HepG2 (cell line): ENCODE data around the gene PLBD1.

Experiments
- CHD4 ChIP-seq: fragments of 200-600 bp; sonication (generic); IDR thresholded peaks from 2 replicates; pipeline ENCODE4 v1.7.0; 2017; ENCODE audit warnings: mild to moderate bottlenecking, low read length, borderline replicate concordance
- SIN3A ChIP-seq: IDR thresholded peaks from 2 replicates; pipeline ENCODE4 v1.6.1; 2011; ENCODE audit warnings: low read depth, mild to moderate bottlenecking, control low read depth, low read length, borderline replicate concordance
- ZFP36L1 ChIP-seq: sonication (generic); formaldehyde crosslinking; IDR thresholded peaks from 2 replicates; pipeline ENCODE4 v1.8.0; 2022; ENCODE audit warnings: mild to moderate bottlenecking, missing genetic modification reagents, moderate library complexity
- TF ChIP-seq, protein P1 (sequence below): sonication (generic); formaldehyde crosslinking; IDR thresholded peaks from 2 replicates; pipeline ENCODE4 v1.5.0; 2020; ENCODE audit warnings: mild to moderate bottlenecking, missing genetic modification reagents, moderate library complexity

DNA sequence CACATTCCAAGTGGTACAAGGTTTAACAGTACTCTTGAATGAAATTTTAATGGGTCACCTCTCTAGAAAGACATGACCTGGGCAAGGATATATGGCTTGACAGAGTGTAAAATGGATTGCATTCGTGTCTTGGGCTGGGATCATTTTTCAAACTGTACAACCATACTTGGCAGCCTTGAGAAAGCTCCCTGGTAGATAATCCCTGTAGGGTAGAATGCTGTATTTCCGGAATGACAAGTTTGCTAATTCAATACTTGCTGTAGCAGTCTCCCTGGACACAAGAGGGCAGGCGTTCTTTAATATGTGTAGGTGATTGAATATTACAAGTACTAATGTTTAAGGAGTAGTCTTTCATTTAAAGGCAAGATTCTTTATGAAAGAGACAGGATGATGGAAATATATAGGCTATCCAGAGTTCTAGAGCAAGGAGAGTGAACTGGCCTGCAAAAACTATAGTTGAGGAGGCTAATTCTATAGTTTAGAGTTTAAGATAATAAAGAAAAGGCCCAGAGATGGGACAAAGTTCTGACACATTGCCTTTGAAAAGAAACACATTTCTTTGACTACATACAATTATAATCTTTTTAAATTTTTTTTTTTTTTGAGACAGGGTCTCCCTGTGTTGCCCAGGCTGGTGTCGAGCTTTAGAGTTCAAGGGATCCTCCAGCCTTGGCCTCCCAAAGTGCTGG lies 53.4 kb downstream of the PLBD1 start:
- TF ChIP-seq, protein P1, sequence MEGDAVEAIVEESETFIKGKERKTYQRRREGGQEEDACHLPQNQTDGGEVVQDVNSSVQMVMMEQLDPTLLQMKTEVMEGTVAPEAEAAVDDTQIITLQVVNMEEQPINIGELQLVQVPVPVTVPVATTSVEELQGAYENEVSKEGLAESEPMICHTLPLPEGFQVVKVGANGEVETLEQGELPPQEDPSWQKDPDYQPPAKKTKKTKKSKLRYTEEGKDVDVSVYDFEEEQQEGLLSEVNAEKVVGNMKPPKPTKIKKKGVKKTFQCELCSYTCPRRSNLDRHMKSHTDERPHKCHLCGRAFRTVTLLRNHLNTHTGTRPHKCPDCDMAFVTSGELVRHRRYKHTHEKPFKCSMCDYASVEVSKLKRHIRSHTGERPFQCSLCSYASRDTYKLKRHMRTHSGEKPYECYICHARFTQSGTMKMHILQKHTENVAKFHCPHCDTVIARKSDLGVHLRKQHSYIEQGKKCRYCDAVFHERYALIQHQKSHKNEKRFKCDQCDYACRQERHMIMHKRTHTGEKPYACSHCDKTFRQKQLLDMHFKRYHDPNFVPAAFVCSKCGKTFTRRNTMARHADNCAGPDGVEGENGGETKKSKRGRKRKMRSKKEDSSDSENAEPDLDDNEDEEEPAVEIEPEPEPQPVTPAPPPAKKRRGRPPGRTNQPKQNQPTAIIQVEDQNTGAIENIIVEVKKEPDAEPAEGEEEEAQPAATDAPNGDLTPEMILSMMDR, result peak; percentile 29
- TF ChIP-seq ZFP36L1 (CRISPR knock-in tag) (no peak), SIN3A (no peak), CHD4 (no peak)
